Measurements from ENCODE around the gene PTPRM.

The PTPRM gene

GRCh38 chr18:7642331-7642890 is 75.3 kb downstream of the PTPRM start:
- DNase-seq (ENCODE audit: low read depth), result no peak
- no peak overlapping the region for H3K4me3 ChIP-seq (ENCODE audit: low read depth, low read length)
- TF ChIP-seq, protein P1, sequence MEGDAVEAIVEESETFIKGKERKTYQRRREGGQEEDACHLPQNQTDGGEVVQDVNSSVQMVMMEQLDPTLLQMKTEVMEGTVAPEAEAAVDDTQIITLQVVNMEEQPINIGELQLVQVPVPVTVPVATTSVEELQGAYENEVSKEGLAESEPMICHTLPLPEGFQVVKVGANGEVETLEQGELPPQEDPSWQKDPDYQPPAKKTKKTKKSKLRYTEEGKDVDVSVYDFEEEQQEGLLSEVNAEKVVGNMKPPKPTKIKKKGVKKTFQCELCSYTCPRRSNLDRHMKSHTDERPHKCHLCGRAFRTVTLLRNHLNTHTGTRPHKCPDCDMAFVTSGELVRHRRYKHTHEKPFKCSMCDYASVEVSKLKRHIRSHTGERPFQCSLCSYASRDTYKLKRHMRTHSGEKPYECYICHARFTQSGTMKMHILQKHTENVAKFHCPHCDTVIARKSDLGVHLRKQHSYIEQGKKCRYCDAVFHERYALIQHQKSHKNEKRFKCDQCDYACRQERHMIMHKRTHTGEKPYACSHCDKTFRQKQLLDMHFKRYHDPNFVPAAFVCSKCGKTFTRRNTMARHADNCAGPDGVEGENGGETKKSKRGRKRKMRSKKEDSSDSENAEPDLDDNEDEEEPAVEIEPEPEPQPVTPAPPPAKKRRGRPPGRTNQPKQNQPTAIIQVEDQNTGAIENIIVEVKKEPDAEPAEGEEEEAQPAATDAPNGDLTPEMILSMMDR (conservative IDR thresholded peaks at IDR 0.05; ENCODE audit: low read depth, low read length), result no peak

GRCh38 chr18:7645756-7646155 is 78.6 kb downstream of the PTPRM start:
- no peak overlapping the region for H3K4me3 ChIP-seq (ENCODE audit: low read depth, low read length)
- DNase-seq (ENCODE audit: low read depth), result no peak
- TF ChIP-seq, protein P1 (conservative IDR thresholded peaks at IDR 0.05; ENCODE audit: low read depth, low read length), result no peak

GRCh38 chr18:7646174-7646886 is 79.2 kb downstream of the PTPRM start:
- TF ChIP-seq, protein P1 (conservative IDR thresholded peaks at IDR 0.05; ENCODE audit: low read depth, low read length), result no peak
- no peak for DNase-seq (ENCODE audit: low read depth)
- H3K4me3 ChIP-seq (ENCODE audit: low read depth, low read length), result no peak overlapping the region

DNA sequence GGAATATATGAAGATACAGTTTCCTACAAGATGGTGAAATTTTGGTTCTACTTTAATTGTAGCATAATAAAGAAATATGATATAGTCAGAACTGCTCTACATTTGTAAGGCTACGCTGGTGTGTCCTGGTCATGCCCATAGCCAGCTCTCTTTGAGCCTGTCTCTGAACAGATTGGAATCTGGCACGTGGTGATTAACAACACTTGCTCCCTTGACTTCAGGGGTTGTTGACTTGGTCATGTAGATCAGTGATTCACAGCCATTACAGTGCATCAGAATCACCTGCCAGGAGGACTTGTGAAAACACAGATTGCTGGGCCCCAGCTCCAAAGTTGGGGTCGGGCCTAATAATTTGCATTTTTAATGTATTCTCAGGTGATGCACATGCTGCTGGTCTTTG is 80.4 kb downstream of the PTPRM start:
- TF ChIP-seq, protein P1 (conservative IDR thresholded peaks at IDR 0.05; ENCODE audit: low read depth, low read length), result no peak
- DNase-seq (ENCODE audit: low read depth), result no peak
- H3K4me3 ChIP-seq (ENCODE audit: low read depth, low read length), result no peak overlapping the region

DNA sequence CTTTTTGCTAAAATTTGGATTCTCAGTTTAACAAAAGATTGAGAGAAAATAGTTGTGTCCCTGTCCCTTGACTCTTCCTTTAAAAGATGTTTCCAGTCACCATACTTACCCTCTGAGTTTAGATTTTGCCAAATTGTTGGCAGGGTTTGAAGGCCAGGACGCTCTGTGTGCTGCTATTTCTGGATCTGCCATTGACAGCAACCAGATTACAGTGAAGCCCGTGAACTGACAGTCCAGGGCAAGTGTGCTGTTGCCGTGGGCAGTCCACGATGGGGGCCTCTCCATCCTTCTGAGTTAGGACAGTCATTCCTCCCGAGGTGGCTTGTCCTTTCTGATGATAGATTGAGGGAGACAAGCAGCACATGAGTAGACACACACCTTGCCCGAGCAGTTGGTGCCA is 89.9 kb downstream of the PTPRM start:
- TF ChIP-seq, protein P1 (conservative IDR thresholded peaks at IDR 0.05; ENCODE audit: low read depth, low read length), result no peak
- DNase-seq (ENCODE audit: low read depth), result no peak
- H3K4me3 ChIP-seq (ENCODE audit: low read depth, low read length), result no peak overlapping the region

DNA sequence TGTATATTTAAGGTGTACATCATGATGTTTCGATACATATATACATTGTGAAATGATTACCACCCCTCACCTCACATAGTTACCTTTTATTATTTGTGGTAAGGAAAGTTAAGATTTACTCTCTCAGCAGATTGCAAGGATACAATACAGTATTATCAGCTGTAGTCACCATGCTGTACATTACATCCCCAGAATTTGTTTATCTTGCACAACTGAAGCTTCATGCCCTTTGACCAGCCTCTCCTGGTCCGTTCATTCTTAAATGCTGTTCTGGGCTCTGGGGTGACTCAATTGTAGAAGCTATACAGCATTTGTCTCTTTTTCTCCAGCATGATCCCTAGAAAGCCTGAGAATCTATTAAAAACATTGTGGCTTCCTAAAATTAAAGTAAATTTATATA is 90.8 kb downstream of the PTPRM start:
- H3K4me3 ChIP-seq (ENCODE audit: low read depth, low read length), result no peak overlapping the region
- TF ChIP-seq, protein P1 (conservative IDR thresholded peaks at IDR 0.05; ENCODE audit: low read depth, low read length), result no peak
- peak; percentile 66 for DNase-seq (ENCODE audit: low read depth)

- peak; percentile 42 for DNase-seq (ENCODE audit: low read depth)
Observed at GRCh38 chr18:7658701-7659100, 91.6 kb downstream of the PTPRM start.

More at GRCh38 chr18:7658701-7659100, 91.6 kb downstream of the PTPRM start:
- TF ChIP-seq, protein P1 (conservative IDR thresholded peaks at IDR 0.05; ENCODE audit: low read depth, low read length), result no peak
- H3K4me3 ChIP-seq (ENCODE audit: low read depth, low read length), result no peak overlapping the region

Measured in choroid plexus epithelial cell (primary cell).